ENCODE data around the gene LEKR1.

Gene LEKR1

GRCh38 chr3:157082305-157082982 lies 256.3 kb downstream of the LEKR1 start:
- no peak for TF ChIP-seq CTCF (IDR thresholded peaks at IDR 0.05; ENCODE audit: insufficient read depth, low read depth, low read length, missing control alignments)
- DNase-seq (ENCODE audit: low read depth): no peak

GRCh38 chr3:157083824-157084223 lies 257.7 kb downstream of the LEKR1 start:
- no peak for TF ChIP-seq CTCF (IDR thresholded peaks at IDR 0.05; ENCODE audit: insufficient read depth, low read depth, low read length, missing control alignments)
- no peak overlapping the region for H3K4me3 ChIP-seq (ENCODE audit: low read depth, low read length)
- no peak for DNase-seq (ENCODE audit: low read depth)

More at GRCh38 chr3:157082305-157082982, 256.3 kb downstream of the LEKR1 start:
- H3K4me3 ChIP-seq (ENCODE audit: low read depth, low read length): no peak overlapping the region

- H3K4me3 ChIP-seq (ENCODE audit: low read depth, low read length): no peak overlapping the region
Observed at GRCh38 chr3:157086060-157086750, 260.1 kb downstream of the LEKR1 start.

GRCh38 chr3:157086775-157087174 lies 260.6 kb downstream of the LEKR1 start:
- no peak overlapping the region for H3K4me3 ChIP-seq (ENCODE audit: low read depth, low read length)
- no peak for DNase-seq (ENCODE audit: low read depth)
- TF ChIP-seq CTCF (IDR thresholded peaks at IDR 0.05; ENCODE audit: insufficient read depth, low read depth, low read length, missing control alignments): no peak

More at GRCh38 chr3:157086060-157086750, 260.1 kb downstream of the LEKR1 start:
- no peak for TF ChIP-seq CTCF (IDR thresholded peaks at IDR 0.05; ENCODE audit: insufficient read depth, low read depth, low read length, missing control alignments)
- no peak for DNase-seq (ENCODE audit: low read depth)

GRCh38 chr3:157087373-157087772 lies 261.2 kb downstream of the LEKR1 start:
- no peak for DNase-seq (ENCODE audit: low read depth)
- H3K4me3 ChIP-seq (ENCODE audit: low read depth, low read length): peak overlapping the region; percentile 76; the same call in 1 of the 2 replicates
- TF ChIP-seq CTCF (IDR thresholded peaks at IDR 0.05; ENCODE audit: insufficient read depth, low read depth, low read length, missing control alignments): no peak

- no peak for TF ChIP-seq CTCF (IDR thresholded peaks at IDR 0.05; ENCODE audit: insufficient read depth, low read depth, low read length, missing control alignments)
Observed at GRCh38 chr3:157087780-157088600, 261.8 kb downstream of the LEKR1 start.

More at GRCh38 chr3:157087780-157088600, 261.8 kb downstream of the LEKR1 start:
- H3K4me3 ChIP-seq (ENCODE audit: low read depth, low read length): peak overlapping the region; percentile 76
- DNase-seq (ENCODE audit: low read depth): peak; percentile 50
